Right lobe of liver (tissue), 6 donors: ENCODE results near the gene PTN. TPM values are rescaled to one million over a fixed set of nuclear protein-coding genes. Genes with fewer than 3 reads are reported as not detected.
"Not testable (repeated sequence)": the region's sequence is repeated elsewhere in the genome, so short reads cannot be mapped to it uniquely, and the experiment has no call there.

Experiments used
- ATAC-seq, 4 donors: fragments of 200-7000 bp; cut with Tn5 transposase; one replicate each; pipeline ENCODE4 v1.9.1; 2020; ENCODE audit warnings: mild to moderate bottlenecking in 4 of 4, moderate library complexity in 4 of 4
- DNase-seq, 3 donors: peaks; one replicate each; pipeline ENCODE4 v3.0.0-alpha.2; 2020
- H3K27ac ChIP-seq, 3 donors: fragments of 200-600 bp; one replicate each; pipeline ENCODE4 v1.8.0; 2022
- H3K27me3 ChIP-seq, 2 donors: fragments of 200-600 bp; one replicate each; pipeline ENCODE4 v1.8.0; 2022
- H3K36me3 ChIP-seq, 4 donors: fragments of 200-600 bp; sonication (generic) in 1 of 4; one replicate each; pipeline versions ENCODE4 v1.5.1 to v1.8.0; 2017 to 2022; ENCODE audit warnings: control low read depth in 1 of 4
- H3K4me1 ChIP-seq, 4 donors: fragments of 200-600 bp; sonication (generic) in 1 of 4; one replicate each; pipeline versions ENCODE4 v1.5.1 to v1.8.0; 2017 to 2022; ENCODE audit warnings: control low read depth in 1 of 4
- H3K4me3 ChIP-seq, 3 donors: fragments of 200-600 bp; one replicate each; pipeline ENCODE4 v1.8.0; 2022
- H3K9me3 ChIP-seq, 4 donors: fragments of 200-600 bp; sonication (generic) in 1 of 4; one replicate each; pipeline versions ENCODE4 v1.5.1 to v1.8.0; 2017 to 2022; ENCODE audit warnings: control low read depth in 1 of 4
- CTCF ChIP-seq, 4 donors: fragments of 200-600 bp in 3 of 4; fragments of 450-650 bp in 1 of 4; IDR thresholded peaks; one replicate each; pipeline versions ENCODE4 v1.5.1 to v1.8.0; 2016 to 2022; ENCODE audit warnings: antibody characterized with exemption in 4 of 4, mild to moderate bottlenecking in 2 of 4
- POLR2A ChIP-seq: fragments of 450-650 bp; IDR thresholded peaks from one replicate; pipeline ENCODE4 v1.6.1; 2017; ENCODE audit warnings: antibody characterized with exemption, mild to moderate bottlenecking
- WGBS: methylation state at CpG from one replicate; pipeline ENCODE4 v1.1.6; 2018; ENCODE audit warnings: low coverage, low lambda C conversion rate; ENCODE audit not compliant: insufficient coverage; ENCODE audit errors: missing lambda C conversion rate; 5-methylcytosine and 5-hydroxymethylcytosine counted together
- intact Hi-C, 2 donors: fragments of 100-400 bp; cut with DNase I; formaldehyde crosslinking; loops; one replicate each; pipeline versions ENCODE4 v1.11.2 to v1.14.1; 2022
- total RNA-seq, 6 experiments: library from RNA; depleted of rRNA in 2 of 6; stranded (reverse); fragments of >200 nt in 2 of 6; fragmentation: NEBNext Ultra II Directional in 3 of 6; extraction: Animal tissue kit (Norgen Biotek cat#: 25700) in 3 of 6; gene quantifications; one replicate each; pipeline versions ENCODE4 v1.1.0 to v1.2.4, GENCODE V29; 2016 to 2023
- donor health status: DM: no; HTN: yes; CAD: no.
- donor health status: DM: no; HTN: no; CAD: no.
- donor health status: DM: no; HTN: no; CAD: no.
- donor health status: DM: no; HTN: yes; CAD: no.
- donor health status: DM: no; HTN: yes; CAD: no.

The PTN gene
- total RNA-seq, 6 experiments from 2014 or later, result 0.31 to 1.7 (median 0.89) TPM

- Histone ChIP-seq H3K27me3 (no peaks in the 10 kb centered on the region), H3K9me3 (no peaks in the 10 kb centered on the region), H3K4me1 (peaks cover 0 to 13% (median 2%) of the 10 kb centered on the region in 4 donors), H3K27ac (peak overlapping the region in 2 of 3 donors; percentile 39 to 41), H3K4me3 (no peak overlapping the region), H3K36me3 (no peaks in the 10 kb centered on the region)
- ATAC-seq (peak; percentile 77 to 89 (median 84)), DNase-seq (peak; percentile 38 to 65 (median 57))
- TF ChIP-seq POLR2A (no peak), CTCF (IDR thresholded peaks at IDR 0.05) (no peak)
- intact Hi-C loops, result no loop called here
- WGBS, result 18% methylated on average over 4 of the region's 4 CpGs
Measured at GRCh38 chr7:137266764-137267163, 76.8 kb downstream of the PTN start.

DNA sequence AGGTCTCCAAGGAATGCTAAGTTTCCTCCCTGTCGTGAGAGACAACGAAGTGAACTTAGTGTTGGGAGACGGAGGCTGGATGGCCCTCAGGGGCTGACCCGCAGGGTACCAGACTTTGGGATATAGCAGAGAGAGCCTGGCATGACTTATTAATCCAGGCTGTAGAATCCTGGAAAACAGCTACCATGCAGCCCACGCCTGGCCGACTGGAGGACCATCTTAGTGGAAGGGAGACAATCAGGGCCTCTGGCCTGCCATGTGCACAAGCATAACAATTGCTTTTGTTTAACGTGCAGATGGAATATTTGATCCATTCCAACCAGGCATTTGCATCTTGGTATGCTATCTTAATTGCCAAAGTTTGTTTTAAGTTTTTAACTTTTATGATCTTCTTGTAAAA is 78.1 kb downstream of the PTN start:
- H3K9me3 ChIP-seq, ATAC-seq, H3K4me3 ChIP-seq, H3K27ac ChIP-seq, H3K36me3 ChIP-seq, H3K4me1 ChIP-seq, DNase-seq, H3K27me3 ChIP-seq, intact Hi-C loops: not testable (repeated sequence)
- WGBS, result 84% methylated on average over 5 of the region's 7 CpGs

DNA sequence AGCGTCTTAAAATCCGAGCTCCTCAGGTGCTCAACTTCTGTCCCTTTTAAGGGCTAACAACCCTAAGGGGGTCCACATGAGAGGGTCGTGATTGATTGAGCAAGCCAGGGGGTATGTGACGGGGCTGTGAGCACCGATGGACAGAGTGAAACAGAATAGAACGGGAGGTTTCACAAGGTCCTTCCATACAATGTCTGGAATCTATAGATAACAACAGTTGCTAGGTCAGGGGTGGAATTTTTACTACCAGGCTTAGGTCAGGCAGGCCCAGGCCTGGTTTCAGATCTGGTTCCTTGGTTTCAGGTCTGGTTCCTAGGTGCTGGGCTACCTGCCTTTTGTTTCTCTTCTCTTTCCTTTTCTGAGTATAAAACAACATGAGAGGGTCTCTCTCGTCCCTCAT is 80.9 kb downstream of the PTN start:
- Histone ChIP-seq H3K9me3 (no peaks in the 10 kb centered on the region), H3K4me3 (no peak overlapping the region), H3K27ac (no peak overlapping the region), H3K4me1 (peaks cover 0 to 12% (median 4%) of the 10 kb centered on the region in 4 donors), H3K27me3 (no peaks in the 10 kb centered on the region), H3K36me3 (no peaks in the 10 kb centered on the region)
- WGBS, result 83% methylated on average over 7 of the region's 7 CpGs
- ATAC-seq (no peak), DNase-seq (no peak)
- no peak for TF ChIP-seq POLR2A
- no peak for TF ChIP-seq CTCF (IDR thresholded peaks at IDR 0.05)
- intact Hi-C loops, result no loop called here

- peaks cover 0 to 8% (median 3%) of the 10 kb centered on the region in 4 donors for H3K4me1 ChIP-seq
- ATAC-seq (peak; percentile 74 to 88 (median 82)), DNase-seq (no peak)
- H3K9me3 ChIP-seq, result no peaks in the 10 kb centered on the region
- no peak overlapping the region for H3K4me3 ChIP-seq
- intact Hi-C loops, result no loop called here
- WGBS, result 62% methylated on average over 2 of the region's 2 CpGs
- TF ChIP-seq CTCF (IDR thresholded peaks at IDR 0.05), result no peak
- no peak for TF ChIP-seq POLR2A
- H3K27ac ChIP-seq, result no peak overlapping the region
- H3K27me3 ChIP-seq, result no peaks in the 10 kb centered on the region
- H3K36me3 ChIP-seq, result no peaks in the 10 kb centered on the region
Measured at GRCh38 chr7:137258552-137258951, 85.0 kb downstream of the PTN start.

GRCh38 chr7:137254766-137255165 is 88.8 kb downstream of the PTN start:
- intact Hi-C loops, result no loop called here
- no peaks in the 10 kb centered on the region for H3K27me3 ChIP-seq
- no peak overlapping the region for H3K27ac ChIP-seq
- H3K36me3 ChIP-seq, result no peaks in the 10 kb centered on the region
- 50% methylated on average over 1 of the region's 2 CpGs for WGBS
- ATAC-seq (no peak), DNase-seq (no peak)
- no peaks in the 10 kb centered on the region for H3K9me3 ChIP-seq
- H3K4me3 ChIP-seq, result no peak overlapping the region
- peaks cover 0 to 8% (median 3%) of the 10 kb centered on the region in 4 donors for H3K4me1 ChIP-seq
- TF ChIP-seq CTCF (IDR thresholded peaks at IDR 0.05) (no peak), POLR2A (no peak)
